Measurements from ENCODE around the gene STMN3. TPM values are rescaled to one million over a fixed set of nuclear protein-coding genes. Genes with fewer than 3 reads are reported as not detected.

The STMN3 gene
- total and polyA plus RNA-seq, 2 of the 8 experiments (the other 6 are each of a cell fraction or from before 2014, with no cell fraction given), result 51.5 to 63.1 TPM

- TF ChIP-seq, protein P1, sequence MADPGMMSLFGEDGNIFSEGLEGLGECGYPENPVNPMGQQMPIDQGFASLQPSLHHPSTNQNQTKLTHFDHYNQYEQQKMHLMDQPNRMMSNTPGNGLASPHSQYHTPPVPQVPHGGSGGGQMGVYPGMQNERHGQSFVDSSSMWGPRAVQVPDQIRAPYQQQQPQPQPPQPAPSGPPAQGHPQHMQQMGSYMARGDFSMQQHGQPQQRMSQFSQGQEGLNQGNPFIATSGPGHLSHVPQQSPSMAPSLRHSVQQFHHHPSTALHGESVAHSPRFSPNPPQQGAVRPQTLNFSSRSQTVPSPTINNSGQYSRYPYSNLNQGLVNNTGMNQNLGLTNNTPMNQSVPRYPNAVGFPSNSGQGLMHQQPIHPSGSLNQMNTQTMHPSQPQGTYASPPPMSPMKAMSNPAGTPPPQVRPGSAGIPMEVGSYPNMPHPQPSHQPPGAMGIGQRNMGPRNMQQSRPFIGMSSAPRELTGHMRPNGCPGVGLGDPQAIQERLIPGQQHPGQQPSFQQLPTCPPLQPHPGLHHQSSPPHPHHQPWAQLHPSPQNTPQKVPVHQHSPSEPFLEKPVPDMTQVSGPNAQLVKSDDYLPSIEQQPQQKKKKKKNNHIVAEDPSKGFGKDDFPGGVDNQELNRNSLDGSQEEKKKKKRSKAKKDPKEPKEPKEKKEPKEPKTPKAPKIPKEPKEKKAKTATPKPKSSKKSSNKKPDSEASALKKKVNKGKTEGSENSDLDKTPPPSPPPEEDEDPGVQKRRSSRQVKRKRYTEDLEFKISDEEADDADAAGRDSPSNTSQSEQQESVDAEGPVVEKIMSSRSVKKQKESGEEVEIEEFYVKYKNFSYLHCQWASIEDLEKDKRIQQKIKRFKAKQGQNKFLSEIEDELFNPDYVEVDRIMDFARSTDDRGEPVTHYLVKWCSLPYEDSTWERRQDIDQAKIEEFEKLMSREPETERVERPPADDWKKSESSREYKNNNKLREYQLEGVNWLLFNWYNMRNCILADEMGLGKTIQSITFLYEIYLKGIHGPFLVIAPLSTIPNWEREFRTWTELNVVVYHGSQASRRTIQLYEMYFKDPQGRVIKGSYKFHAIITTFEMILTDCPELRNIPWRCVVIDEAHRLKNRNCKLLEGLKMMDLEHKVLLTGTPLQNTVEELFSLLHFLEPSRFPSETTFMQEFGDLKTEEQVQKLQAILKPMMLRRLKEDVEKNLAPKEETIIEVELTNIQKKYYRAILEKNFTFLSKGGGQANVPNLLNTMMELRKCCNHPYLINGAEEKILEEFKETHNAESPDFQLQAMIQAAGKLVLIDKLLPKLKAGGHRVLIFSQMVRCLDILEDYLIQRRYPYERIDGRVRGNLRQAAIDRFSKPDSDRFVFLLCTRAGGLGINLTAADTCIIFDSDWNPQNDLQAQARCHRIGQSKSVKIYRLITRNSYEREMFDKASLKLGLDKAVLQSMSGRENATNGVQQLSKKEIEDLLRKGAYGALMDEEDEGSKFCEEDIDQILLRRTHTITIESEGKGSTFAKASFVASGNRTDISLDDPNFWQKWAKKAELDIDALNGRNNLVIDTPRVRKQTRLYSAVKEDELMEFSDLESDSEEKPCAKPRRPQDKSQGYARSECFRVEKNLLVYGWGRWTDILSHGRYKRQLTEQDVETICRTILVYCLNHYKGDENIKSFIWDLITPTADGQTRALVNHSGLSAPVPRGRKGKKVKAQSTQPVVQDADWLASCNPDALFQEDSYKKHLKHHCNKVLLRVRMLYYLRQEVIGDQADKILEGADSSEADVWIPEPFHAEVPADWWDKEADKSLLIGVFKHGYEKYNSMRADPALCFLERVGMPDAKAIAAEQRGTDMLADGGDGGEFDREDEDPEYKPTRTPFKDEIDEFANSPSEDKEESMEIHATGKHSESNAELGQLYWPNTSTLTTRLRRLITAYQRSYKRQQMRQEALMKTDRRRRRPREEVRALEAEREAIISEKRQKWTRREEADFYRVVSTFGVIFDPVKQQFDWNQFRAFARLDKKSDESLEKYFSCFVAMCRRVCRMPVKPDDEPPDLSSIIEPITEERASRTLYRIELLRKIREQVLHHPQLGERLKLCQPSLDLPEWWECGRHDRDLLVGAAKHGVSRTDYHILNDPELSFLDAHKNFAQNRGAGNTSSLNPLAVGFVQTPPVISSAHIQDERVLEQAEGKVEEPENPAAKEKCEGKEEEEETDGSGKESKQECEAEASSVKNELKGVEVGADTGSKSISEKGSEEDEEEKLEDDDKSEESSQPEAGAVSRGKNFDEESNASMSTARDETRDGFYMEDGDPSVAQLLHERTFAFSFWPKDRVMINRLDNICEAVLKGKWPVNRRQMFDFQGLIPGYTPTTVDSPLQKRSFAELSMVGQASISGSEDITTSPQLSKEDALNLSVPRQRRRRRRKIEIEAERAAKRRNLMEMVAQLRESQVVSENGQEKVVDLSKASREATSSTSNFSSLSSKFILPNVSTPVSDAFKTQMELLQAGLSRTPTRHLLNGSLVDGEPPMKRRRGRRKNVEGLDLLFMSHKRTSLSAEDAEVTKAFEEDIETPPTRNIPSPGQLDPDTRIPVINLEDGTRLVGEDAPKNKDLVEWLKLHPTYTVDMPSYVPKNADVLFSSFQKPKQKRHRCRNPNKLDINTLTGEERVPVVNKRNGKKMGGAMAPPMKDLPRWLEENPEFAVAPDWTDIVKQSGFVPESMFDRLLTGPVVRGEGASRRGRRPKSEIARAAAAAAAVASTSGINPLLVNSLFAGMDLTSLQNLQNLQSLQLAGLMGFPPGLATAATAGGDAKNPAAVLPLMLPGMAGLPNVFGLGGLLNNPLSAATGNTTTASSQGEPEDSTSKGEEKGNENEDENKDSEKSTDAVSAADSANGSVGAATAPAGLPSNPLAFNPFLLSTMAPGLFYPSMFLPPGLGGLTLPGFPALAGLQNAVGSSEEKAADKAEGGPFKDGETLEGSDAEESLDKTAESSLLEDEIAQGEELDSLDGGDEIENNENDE (IDR thresholded peaks at IDR 0.05; ENCODE audit: insufficient replicate concordance, low read length), result no peak
- TF ChIP-seq GTF2F1 (IDR thresholded peaks at IDR 0.05; ENCODE audit: borderline replicate concordance, low read depth, low read length), result no peak
- no peak for TF ChIP-seq SP4 (IDR thresholded peaks at IDR 0.05; ENCODE audit: low read length)
- TF ChIP-seq BRCA1 (IDR thresholded peaks at IDR 0.05; ENCODE audit: low read depth, low read length), result no peak
- TF ChIP-seq GABPA (IDR thresholded peaks at IDR 0.05; ENCODE audit: borderline replicate concordance, insufficient read depth, low read length), result no peak
- no peak for TF ChIP-seq SIN3A (conservative IDR thresholded peaks at IDR 0.05 in 1 of 2, IDR thresholded peaks at IDR 0.05 in 1 of 2; ENCODE audit: low read depth in 1 of 2, low read length in 2 of 2)
- no peak for TF ChIP-seq TEAD4 (IDR thresholded peaks at IDR 0.05; ENCODE audit: low read depth, low read length)
- no peak for TF ChIP-seq EZH2 (IDR thresholded peaks at IDR 0.05; ENCODE audit: low read depth, low read length, severe bottlenecking)
- TF ChIP-seq ZNF274 (IDR thresholded peaks at IDR 0.05; ENCODE audit: borderline replicate concordance, extremely low read depth, low read length), result no peak
- TF ChIP-seq CBX5 (IDR thresholded peaks at IDR 0.05; ENCODE audit: low read depth, low read length), result no peak
- TF ChIP-seq CTBP2 (IDR thresholded peaks at IDR 0.05; ENCODE audit: borderline replicate concordance, insufficient read depth, insufficient read length, low read length), result no peak
- TF ChIP-seq TCF12 (IDR thresholded peaks at IDR 0.05; ENCODE audit: low read depth, low read length), result no peak
These were observed 7.4 kb upstream of the STMN3 start (continued) for GRCh38 chr20:63660622-63661021.

All from H1 (cell line).